HG03571 (cell line): ENCODE measurements around the gene KRTAP4-2.
"Not testable (repeated sequence)": the region's sequence is repeated elsewhere in the genome, so short reads cannot be mapped to it uniquely, and the experiment has no call there.

Source experiments
- ATAC-seq: cut with Tn5 transposase; IDR thresholded peaks from one replicate; pipeline ENCODE4 v1.9.1; 2021; ENCODE audit not compliant: unreplicated experiment

Gene KRTAP4-2

DNA sequence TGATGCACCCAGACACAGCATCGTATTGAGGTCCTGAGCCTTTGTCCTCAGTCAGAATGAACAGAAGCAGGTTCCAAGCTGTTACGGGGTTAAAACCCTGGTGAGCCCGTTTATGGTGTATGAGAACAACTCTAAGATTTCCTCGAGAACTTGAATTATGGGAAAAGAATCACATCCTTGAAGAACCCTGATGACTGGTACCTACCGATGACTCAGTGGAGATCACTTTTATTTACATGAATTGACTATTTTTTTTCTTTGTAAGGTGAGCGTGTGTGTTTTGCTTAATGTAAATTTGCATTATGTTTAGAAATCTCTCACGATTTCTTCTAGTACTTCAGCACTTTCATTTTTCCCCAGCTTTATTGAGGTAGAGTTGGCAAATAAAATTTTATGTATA is 14.2 kb downstream of the KRTAP4-2 start:
- ATAC-seq = no peak

GRCh38 chr17:41160648-41161047 is 17.4 kb downstream of the KRTAP4-2 start, which contains the start of gene KRTAP4-4:
TSS of gene KRTAP4-4 (minus strand) at chr17:41160748. CDS start at chr17:41160691, 57 bp downstream.
- no peak for ATAC-seq

GRCh38 chr17:41160190-41160589 is 17.8 kb downstream of the KRTAP4-2 start:
- ATAC-seq = not testable (repeated sequence)

DNA sequence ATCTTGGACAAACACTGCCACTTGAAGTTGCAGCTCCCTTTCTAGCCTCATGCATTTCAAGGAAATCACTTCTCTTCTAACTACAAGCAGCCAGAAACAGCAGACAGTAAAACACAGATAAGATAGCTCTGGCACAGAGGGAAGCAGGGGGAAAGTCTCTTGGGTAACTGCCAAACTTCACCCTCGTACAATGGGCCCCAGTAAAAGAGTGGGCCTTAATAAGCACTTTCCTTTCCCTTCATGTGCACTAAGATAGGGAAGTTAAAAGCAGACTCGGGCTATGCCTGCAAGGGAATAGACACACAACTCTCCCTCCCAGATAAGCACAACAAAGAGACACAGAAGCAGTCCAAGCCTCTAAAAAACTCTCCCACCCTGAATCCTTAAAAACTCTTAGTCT is 24.2 kb downstream of the KRTAP4-2 start:
- ATAC-seq = no peak

DNA sequence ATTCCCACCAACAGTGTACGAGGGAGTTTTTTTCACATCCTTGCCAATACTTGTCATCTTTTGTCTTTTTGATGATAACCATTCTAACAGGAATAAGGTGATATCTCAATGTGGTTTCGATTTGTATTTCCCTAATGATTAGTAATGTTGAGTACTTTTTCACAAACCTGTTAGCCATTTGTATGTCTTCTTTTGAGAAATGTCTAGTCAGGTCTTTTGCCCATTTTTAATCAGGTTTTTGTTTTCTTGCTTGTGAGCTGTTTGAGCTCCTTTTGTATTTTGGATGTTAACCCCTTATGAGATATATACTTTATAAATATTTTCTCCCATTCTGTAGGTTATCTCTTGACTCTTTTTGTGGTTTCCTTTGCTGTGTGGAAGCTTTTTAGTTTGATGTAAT is 26.5 kb downstream of the KRTAP4-2 start:
- ATAC-seq = no peak

GRCh38 chr17:41150026-41150425 is 28.0 kb downstream of the KRTAP4-2 start:
- no peak for ATAC-seq

DNA sequence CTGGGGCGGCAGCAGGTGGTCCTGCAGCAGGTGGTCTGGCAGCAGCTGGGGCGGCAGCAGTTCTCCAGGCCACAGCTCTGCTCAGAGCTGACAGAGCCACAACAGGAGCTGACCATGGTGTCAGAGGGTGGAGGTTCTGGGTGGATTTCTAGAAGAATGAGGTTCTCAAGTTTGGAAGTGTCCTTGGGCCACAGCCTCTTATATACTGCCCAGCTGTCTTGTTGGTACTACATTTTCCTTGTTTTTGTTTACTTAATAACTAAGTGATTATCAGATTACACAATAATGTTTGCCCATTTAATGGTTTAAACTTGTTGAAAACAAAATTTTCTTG is 28.4 kb downstream of the KRTAP4-2 start, which contains the start of gene KRTAP4-5:
Gene KRTAP4-5 (minus strand): TSS at position 174 of the 334 bp plus-strand sequence. CDS start 58 bp downstream, at position 116.
- no peak for ATAC-seq

DNA sequence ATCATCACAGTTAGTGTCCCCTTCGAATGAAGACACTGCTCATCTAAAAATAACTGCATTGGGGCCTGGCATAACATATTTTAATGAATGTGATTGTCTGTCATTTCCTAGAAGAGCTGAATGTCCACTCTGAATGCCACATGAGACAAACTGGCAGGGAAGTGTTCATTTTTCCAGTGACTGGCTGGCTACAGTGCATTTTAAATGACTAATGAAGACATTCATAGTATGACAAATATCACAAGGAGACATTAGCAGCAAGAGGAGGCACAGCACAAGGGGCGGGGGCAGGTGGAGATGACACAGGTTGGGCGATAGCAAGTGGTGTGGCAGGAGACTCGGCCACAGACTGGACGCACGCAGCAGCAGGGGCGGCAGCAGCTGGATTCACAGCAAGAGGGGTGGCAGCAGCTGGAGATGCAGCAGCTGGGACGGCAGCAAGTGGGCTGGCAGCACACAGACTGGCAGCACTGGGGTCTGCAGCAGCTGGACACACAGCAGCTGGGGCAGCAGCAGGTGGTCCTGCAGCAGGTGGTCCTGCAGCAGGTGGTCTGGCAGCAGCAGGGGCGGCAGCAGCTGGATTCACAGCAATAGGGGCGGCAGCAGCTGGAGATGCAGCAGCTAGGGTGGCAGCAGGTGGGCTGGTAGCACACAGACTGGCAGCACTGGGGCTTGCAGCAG is 28.9 kb downstream of the KRTAP4-2 start:
- ATAC-seq = not testable (repeated sequence)

GRCh38 chr17:41147531-41148204 is 30.4 kb downstream of the KRTAP4-2 start:
- ATAC-seq = no peak

DNA sequence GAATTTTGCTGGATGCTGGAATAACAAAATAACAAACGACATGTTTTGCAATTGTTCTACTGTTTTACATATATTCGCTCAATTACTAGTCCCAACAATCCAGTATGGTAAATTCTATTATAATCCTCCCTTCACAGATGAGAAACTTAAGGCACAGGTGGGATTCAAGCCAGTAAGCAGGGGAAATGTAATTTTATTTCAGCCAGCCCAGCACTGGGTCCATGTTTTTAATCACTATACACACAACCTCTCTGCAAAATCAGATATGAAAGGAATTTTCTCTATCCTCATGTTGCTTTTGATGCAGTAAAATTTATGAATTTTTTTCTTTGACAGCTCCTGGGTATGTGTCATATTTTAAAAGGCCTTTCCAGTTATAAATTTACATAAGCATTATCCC is 32.8 kb downstream of the KRTAP4-2 start:
- ATAC-seq = no peak

DNA sequence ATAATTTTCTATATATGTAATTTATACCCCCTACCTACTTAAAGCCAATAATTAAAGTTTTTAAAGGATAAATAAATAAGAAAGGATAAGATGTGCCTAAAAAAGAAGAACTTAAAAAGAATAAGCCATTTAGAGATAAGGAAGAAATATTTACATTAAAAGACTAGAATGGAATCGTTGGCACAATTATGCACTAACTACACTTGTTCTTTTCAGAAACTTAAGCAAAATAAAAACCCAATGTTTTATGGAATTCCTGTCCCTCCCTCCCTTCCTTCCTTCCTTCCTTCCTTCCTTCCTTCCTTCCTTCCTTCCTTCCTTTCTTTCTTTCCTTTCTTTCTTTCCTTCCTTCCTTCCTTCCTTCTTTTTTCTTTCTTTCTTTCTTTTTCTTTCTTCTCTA is 33.2 kb downstream of the KRTAP4-2 start:
- ATAC-seq = no peak

DNA sequence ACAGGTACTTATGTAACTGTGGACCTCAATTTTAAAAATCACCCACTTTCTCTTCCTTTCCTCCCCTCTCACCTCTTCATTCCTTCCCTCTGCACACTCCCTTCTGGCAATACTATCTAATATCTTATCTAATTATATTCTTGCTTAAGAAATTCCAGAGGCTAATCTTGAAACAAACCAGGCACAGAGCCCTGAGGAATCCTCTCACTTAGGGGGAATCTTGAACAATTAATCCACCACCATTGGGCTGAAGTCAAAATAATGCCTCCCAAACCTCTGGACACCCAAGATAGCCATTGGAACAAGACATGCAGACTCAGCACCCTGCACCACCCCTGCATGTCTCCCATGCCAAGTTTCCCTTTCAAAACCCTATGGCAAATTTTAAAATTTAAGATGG is 36.7 kb downstream of the KRTAP4-2 start:
- ATAC-seq = no peak

GRCh38 chr17:41140360-41141131 is 37.5 kb downstream of the KRTAP4-2 start, which contains the start of gene KRTAP4-6:
TSS of gene KRTAP4-6 (minus strand) at chr17:41140544. CDS start at chr17:41140487, 57 bp downstream.
- ATAC-seq = no peak

- not testable (repeated sequence) for ATAC-seq
Observed at GRCh38 chr17:41139865-41140264, 38.2 kb downstream of the KRTAP4-2 start.

- ATAC-seq = no peak
Observed at GRCh38 chr17:41133880-41134735, 43.9 kb downstream of the KRTAP4-2 start.

- ATAC-seq = no peak
Observed at GRCh38 chr17:41131979-41132378, 46.0 kb downstream of the KRTAP4-2 start.
